Skeletal muscle tissue (tissue), 4 donors: ENCODE results near the gene FDXR. TPM values are rescaled to one million over a fixed set of nuclear protein-coding genes. Genes with fewer than 3 reads are reported as not detected.

Experiments used
- H3K27ac ChIP-seq: one replicate; pipeline ENCODE4 v1.7.0; 2013; ENCODE audit warnings: mild to moderate bottlenecking, low read depth, low read length, inconsistent platforms
- H3K27me3 ChIP-seq, 3 donors: one replicate each; pipeline ENCODE4 v1.7.0; 2013; ENCODE audit warnings: low read length in 3 of 3; ENCODE audit not compliant: control insufficient read depth in 3 of 3, insufficient read depth in 3 of 3
- H3K36me3 ChIP-seq, 3 donors: one replicate each; pipeline ENCODE4 v1.7.0; 2013; ENCODE audit warnings: low read length in 3 of 3; ENCODE audit not compliant: control insufficient read depth in 3 of 3, insufficient read depth in 3 of 3
- H3K4me1 ChIP-seq, 3 donors: one replicate each; pipeline ENCODE4 v1.7.0; 2013; ENCODE audit warnings: low read length in 3 of 3, mild to moderate bottlenecking in 3 of 3; ENCODE audit not compliant: control insufficient read depth in 3 of 3, insufficient read depth in 3 of 3
- H3K4me3 ChIP-seq, 3 donors: one replicate each; pipeline ENCODE4 v1.7.0; 2013; ENCODE audit warnings: low read length in 3 of 3
- H3K9ac ChIP-seq, 3 donors: one replicate each; pipeline ENCODE4 v1.7.0; 2013; ENCODE audit warnings: low read length in 3 of 3, mild to moderate bottlenecking in 3 of 3, moderate library complexity in 2 of 3, low read depth in 1 of 3
- H3K9me3 ChIP-seq, 3 donors: one replicate each; pipeline ENCODE4 v1.7.0; 2013; ENCODE audit warnings: low read length in 3 of 3; ENCODE audit not compliant: control insufficient read depth in 3 of 3
- total RNA-seq: library from RNA; depleted of rRNA; stranded (reverse); fragments of >200 nt; gene quantifications from one replicate; pipeline ENCODE4 v1.2.3, GENCODE V29; 2014
- donor health status: Osteomylitis.

FDXR gene
- total RNA-seq, 1 donor from 2014 or later = 3.7 TPM

- Histone ChIP-seq H3K27me3 (no peaks in the 10 kb centered on the region), H3K27ac (no peak overlapping the region), H3K4me3 (no peak overlapping the region), H3K9ac (no peak overlapping the region), H3K4me1 (no peaks in the 10 kb centered on the region), H3K36me3 (peaks cover 1 to 8% (median 4%) of the 10 kb centered on the region in 3 donors), H3K9me3 (no peaks in the 10 kb centered on the region)
These were observed 41.9 kb downstream of the FDXR start for GRCh38 chr17:74830861-74831260.

DNA sequence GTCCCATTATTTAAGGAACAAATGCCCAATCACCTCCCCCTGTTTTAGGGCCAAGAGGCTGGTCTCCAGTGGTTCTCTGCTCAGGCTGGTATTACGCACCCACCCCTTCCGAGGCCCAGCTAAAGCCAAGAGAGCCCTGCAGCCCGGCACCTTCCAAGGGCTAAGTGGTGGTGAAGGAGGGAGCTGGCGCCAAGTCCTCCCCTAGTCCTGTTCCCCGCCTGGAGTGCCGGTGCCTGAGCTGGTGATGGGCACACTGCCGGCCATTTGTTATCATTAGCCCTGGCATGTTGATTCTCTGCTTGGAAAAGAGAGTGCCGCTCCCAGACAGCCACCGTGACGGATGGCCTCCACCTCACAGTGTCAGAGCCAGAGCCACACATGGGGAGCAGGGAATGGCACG lies 45.0 kb downstream of the FDXR start:
- Histone ChIP-seq H3K9ac (no peak overlapping the region), H3K27ac (no peak overlapping the region), H3K9me3 (no peaks in the 10 kb centered on the region), H3K4me3 (no peak overlapping the region), H3K27me3 (no peaks in the 10 kb centered on the region), H3K36me3 (peaks cover 0 to 10% (median 4%) of the 10 kb centered on the region in 3 donors), H3K4me1 (peaks cover 0 to 3% (median 3%) of the 10 kb centered on the region in 3 donors)

GRCh38 chr17:74825952-74826719 lies 46.7 kb downstream of the FDXR start:
- no peak overlapping the region for H3K9ac ChIP-seq
- no peak overlapping the region for H3K27ac ChIP-seq
- H3K4me1 ChIP-seq = peaks cover 0 to 6% (median 5%) of the 10 kb centered on the region in 3 donors
- H3K27me3 ChIP-seq = no peaks in the 10 kb centered on the region
- H3K36me3 ChIP-seq = peaks cover 0 to 10% (median 4%) of the 10 kb centered on the region in 3 donors
- no peaks in the 10 kb centered on the region for H3K9me3 ChIP-seq
- no peak overlapping the region for H3K4me3 ChIP-seq

DNA sequence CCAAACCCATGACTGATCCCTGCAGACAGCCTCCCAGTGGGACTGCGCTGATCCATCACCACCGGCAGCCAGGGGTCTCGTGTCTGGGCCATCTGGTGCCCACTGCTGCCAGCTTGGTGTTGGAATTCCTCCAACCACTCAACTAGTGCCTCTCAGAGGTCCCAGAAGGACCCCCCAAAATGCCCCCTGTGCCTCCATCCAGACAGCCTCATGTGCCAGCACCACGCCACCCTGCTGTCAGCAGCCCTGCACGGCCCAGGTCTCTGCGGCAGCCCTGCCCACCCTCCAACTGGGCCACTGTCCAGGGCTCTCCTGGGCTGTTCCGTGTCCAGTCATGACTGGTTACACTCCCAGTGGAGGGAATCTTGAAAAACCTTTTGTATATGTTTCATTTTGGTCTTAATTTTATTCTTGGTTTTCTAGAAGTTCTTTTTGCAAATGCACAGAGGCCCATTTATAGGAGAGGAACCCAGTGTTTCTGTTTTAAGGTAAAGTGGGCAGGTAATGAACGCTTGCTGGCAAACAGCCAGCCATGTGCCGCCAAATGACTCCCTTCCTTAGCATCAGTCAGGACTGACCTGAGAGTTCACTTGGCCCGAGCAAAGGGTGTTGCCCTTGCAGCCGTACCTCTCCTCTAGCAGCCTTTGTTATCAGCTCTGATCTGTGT lies 47.7 kb downstream of the FDXR start:
- H3K9me3 ChIP-seq = no peaks in the 10 kb centered on the region
- H3K27ac ChIP-seq = no peak overlapping the region
- peaks cover 0 to 13% (median 5%) of the 10 kb centered on the region in 3 donors for H3K36me3 ChIP-seq
- no peaks in the 10 kb centered on the region for H3K27me3 ChIP-seq
- peaks cover 0 to 6% (median 5%) of the 10 kb centered on the region in 3 donors for H3K4me1 ChIP-seq
- H3K4me3 ChIP-seq = no peak overlapping the region
- H3K9ac ChIP-seq = no peak overlapping the region

DNA sequence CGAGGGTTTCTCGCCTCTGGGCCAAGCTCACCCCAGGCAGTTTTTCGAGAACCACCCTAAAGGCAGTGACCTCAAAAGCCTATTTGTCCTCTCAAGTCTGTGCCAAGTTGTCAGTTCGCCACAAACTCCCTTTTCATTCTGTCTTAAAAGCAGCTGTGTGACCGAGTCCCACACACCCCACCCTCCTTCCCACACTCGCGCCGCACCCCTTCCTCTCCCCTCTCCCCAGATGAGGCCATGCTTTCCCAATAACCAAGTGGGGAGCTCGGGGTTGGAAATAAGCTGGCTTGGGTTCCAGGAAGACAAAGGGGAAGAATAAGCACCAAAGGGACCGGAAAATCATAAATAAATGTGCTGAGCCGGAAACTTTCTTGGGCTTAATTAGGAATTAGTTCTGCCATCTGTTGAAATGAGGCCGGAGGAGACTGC lies 49.8 kb downstream of the FDXR start:
- no peak overlapping the region for H3K9ac ChIP-seq
- peaks cover 0 to 18% (median 4%) of the 10 kb centered on the region in 3 donors for H3K36me3 ChIP-seq
- peaks cover 0 to 6% (median 5%) of the 10 kb centered on the region in 3 donors for H3K4me1 ChIP-seq
- H3K27ac ChIP-seq = no peak overlapping the region
- H3K9me3 ChIP-seq = no peaks in the 10 kb centered on the region
- H3K4me3 ChIP-seq = no peak overlapping the region
- H3K27me3 ChIP-seq = no peaks in the 10 kb centered on the region

DNA sequence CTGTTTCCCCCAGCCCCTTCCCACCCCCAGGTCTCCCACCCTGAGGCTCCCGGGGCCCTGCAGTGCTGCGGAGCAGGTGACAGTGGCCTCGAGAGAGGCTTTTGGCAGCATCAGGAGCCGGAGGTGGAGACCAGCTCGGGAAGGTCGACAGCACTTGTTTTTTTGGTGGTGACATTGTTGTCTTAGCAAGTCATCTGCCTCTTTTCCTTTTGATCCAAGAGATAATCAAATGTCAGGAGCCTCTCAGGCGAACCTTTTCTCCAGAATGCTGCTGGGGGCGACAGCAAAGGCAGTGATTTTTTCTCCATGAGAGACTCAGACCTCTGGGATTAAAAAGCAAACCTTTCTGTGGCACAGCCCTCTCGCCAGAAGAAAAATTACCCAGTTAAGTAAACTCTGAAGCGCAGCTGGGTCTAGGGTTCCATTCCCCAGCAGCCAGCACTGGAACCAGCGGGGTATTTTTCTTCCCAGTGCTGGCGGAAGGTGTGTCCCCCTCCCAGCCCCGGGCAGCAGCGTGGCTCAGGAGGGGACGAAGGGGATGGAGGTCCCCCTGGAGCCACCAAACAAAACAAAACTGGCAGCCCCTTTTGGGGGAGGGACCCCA lies 50.4 kb downstream of the FDXR start:
- Histone ChIP-seq H3K4me1 (peaks cover 0 to 6% (median 5%) of the 10 kb centered on the region in 3 donors), H3K27me3 (no peaks in the 10 kb centered on the region), H3K27ac (no peak overlapping the region), H3K9me3 (no peaks in the 10 kb centered on the region), H3K36me3 (peaks cover 0 to 18% (median 7%) of the 10 kb centered on the region in 3 donors), H3K4me3 (no peak overlapping the region), H3K9ac (no peak overlapping the region)

DNA sequence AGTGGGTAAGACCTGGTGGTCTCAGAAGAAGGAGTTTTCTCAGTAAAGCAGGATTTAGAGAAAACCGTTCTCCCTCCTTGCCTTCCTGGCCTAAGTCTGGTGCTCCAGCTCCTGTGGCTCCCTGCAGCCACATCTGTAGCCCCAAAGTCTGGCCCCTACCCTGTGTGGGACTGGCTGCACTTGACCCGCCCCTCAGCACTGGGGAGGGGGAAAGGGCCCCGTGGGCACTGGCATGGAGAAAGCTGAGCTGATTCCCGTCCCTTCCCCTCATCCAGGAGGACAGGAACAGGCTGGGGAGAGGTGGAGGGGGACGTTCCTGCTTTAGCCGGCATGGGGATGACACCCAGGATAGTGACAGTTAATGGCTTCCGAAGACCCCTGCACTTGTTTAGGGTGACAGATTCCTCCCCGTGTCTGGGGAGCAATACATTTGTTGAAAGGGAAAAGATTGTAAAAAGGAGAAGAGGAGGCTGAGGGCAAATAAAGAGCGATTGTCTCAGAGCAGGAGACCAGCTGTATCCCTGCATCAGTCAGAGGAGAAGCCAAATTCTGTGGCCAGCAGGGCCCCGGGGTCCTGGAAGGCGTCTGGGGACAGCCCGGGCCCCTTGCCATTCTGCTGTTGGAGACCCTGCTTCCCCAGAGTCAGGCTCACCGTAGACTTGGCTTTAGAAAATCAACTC lies 51.0 kb downstream of the FDXR start:
- no peak overlapping the region for H3K4me3 ChIP-seq
- peak overlapping the region in 1 of 3 donors; percentile 8 for H3K9ac ChIP-seq
- peaks cover 0 to 24% (median 10%) of the 10 kb centered on the region in 3 donors for H3K36me3 ChIP-seq
- H3K9me3 ChIP-seq = no peaks in the 10 kb centered on the region
- H3K27me3 ChIP-seq = no peaks in the 10 kb centered on the region
- peaks cover 0 to 6% (median 5%) of the 10 kb centered on the region in 3 donors for H3K4me1 ChIP-seq
- no peak overlapping the region for H3K27ac ChIP-seq

GRCh38 chr17:74819801-74820436 lies 52.9 kb downstream of the FDXR start:
- Histone ChIP-seq H3K9me3 (no peaks in the 10 kb centered on the region), H3K27ac (no peak overlapping the region), H3K4me3 (no peak overlapping the region), H3K36me3 (peaks cover 2 to 19% (median 13%) of the 10 kb centered on the region in 3 donors), H3K9ac (no peak overlapping the region), H3K27me3 (no peaks in the 10 kb centered on the region), H3K4me1 (peaks cover 0 to 6% (median 5%) of the 10 kb centered on the region in 3 donors)

DNA sequence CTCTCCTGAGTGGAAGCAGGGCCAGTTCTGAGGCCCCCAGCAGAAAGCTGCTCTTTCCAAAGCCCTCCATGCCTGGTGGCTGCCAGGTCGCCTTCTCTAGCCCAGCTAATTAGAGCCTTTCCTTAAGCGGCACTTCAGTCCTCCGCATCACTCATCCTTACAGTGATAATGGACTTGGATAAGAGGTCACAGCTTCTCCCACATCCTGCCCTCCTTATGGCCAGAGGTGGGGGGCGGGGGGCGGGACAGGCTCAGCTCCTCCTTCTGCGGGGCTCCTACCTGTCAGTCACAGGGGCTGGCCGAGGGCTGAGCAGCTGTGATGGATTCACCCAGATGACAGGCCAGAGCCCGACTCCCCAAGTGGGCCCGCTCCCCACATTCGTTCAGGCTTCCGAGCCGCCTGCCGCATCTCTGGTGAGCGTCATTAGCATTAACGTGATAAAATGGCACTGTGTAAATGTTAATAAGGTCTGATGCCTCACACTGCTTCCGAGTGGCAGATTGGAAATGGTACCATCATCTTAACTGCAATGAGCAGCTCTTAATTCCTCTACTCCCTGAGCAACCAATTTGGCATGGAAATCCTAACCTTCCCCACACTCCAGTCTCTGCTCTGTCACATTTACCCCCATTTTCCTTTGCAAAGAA lies 54.4 kb downstream of the FDXR start:
- Histone ChIP-seq H3K4me3 (no peak overlapping the region), H3K36me3 (peaks cover 6 to 18% (median 13%) of the 10 kb centered on the region in 3 donors), H3K27ac (no peak overlapping the region), H3K9me3 (no peaks in the 10 kb centered on the region), H3K9ac (no peak overlapping the region), H3K27me3 (no peaks in the 10 kb centered on the region), H3K4me1 (peaks cover 3 to 6% (median 5%) of the 10 kb centered on the region in 3 donors)
